Hepatocyte (in vitro differentiated cells): ENCODE measurements around the gene TBR1.

Source experiments
- CTCF ChIP-seq: fragments of 200-600 bp; sonication (generic); IDR thresholded peaks from 2 replicates; pipeline ENCODE4 v1.5.1; 2016; ENCODE audit warnings: antibody characterized with exemption, mild to moderate bottlenecking; ENCODE audit not compliant: poor library complexity
- EZH2 ChIP-seq: fragments of 200-600 bp; sonication (generic); IDR thresholded peaks from 2 replicates; pipeline ENCODE4 v1.6.1; 2016; ENCODE audit warnings: antibody characterized with exemption, mild to moderate bottlenecking, borderline replicate concordance

GRCh38 chr2:161423421-161424393 is 7.6 kb downstream of the TBR1 start:
- no peak for TF ChIP-seq CTCF
- peak; percentile 29 for TF ChIP-seq EZH2
